Endodermal cell (in vitro differentiated cells): ENCODE measurements around the gene RGS9. TPM values are rescaled to one million over a fixed set of nuclear protein-coding genes. Genes with fewer than 3 reads are reported as not detected.

ENCODE experiments used
- DNase-seq: peaks from one replicate; pipeline ENCODE4 v3.0.0-alpha.2; 2017
- H3K27ac ChIP-seq: 2 replicates; pipeline ENCODE4 v1.5.1; 2013; ENCODE audit warnings: mild to moderate bottlenecking, low read depth, low read length, moderate library complexity
- H3K27me3 ChIP-seq: 2 replicates; pipeline ENCODE4 v1.6.1; 2013; ENCODE audit warnings: mild to moderate bottlenecking, low read length, moderate library complexity; ENCODE audit not compliant: insufficient read depth, control insufficient read depth, poor library complexity, severe bottlenecking
- H3K36me3 ChIP-seq: 2 replicates; pipeline ENCODE4 v1.7.0; 2013; ENCODE audit warnings: mild to moderate bottlenecking, low read length, moderate library complexity; ENCODE audit not compliant: control insufficient read depth, insufficient read depth
- H3K4me1 ChIP-seq: one replicate; pipeline ENCODE4 v1.7.0; 2013; ENCODE audit warnings: low read length; ENCODE audit not compliant: control insufficient read depth, insufficient read depth
- H3K4me3 ChIP-seq: 2 replicates; pipeline ENCODE4 v1.5.1; 2013; ENCODE audit warnings: mild to moderate bottlenecking, low read length, moderate library complexity
- H3K9ac ChIP-seq: 2 replicates; pipeline ENCODE4 v1.6.1; 2013; ENCODE audit warnings: mild to moderate bottlenecking, low read length, moderate library complexity; ENCODE audit not compliant: poor library complexity, severe bottlenecking; ENCODE audit errors: extremely low read depth
- H3K9me3 ChIP-seq: 2 replicates; pipeline ENCODE4 v1.6.1; 2013; ENCODE audit warnings: mild to moderate bottlenecking, low read length, moderate library complexity; ENCODE audit not compliant: control insufficient read depth
- H3K27ac Mint-ChIP-seq: 2 replicates; pipeline ENCODE4 v1.8.0; 2020; ENCODE audit warnings: mixed read lengths
- H3K27me3 Mint-ChIP-seq: 2 replicates; pipeline ENCODE4 v1.8.0; 2021; ENCODE audit warnings: mild to moderate bottlenecking, mixed read lengths; ENCODE audit not compliant: insufficient read depth
- H3K36me3 Mint-ChIP-seq: 2 replicates; pipeline ENCODE4 v1.8.0; 2020; ENCODE audit warnings: low read depth, mixed read lengths
- H3K4me1 Mint-ChIP-seq: 2 replicates; pipeline ENCODE4 v1.8.0; 2020; ENCODE audit warnings: mixed read lengths
- H3K4me3 Mint-ChIP-seq: 2 replicates; pipeline ENCODE4 v1.8.0; 2020; ENCODE audit warnings: mild to moderate bottlenecking, moderate library complexity, mixed read lengths
- H3K9me3 Mint-ChIP-seq: 2 replicates; pipeline ENCODE4 v1.8.0; 2020; ENCODE audit warnings: mild to moderate bottlenecking, mixed read lengths
- CTCF ChIP-seq: fragments of 200-600 bp; sonication (generic); conservative IDR thresholded peaks from 2 replicates; pipeline ENCODE4 v1.5.0; 2021; ENCODE audit warnings: antibody characterized with exemption, mild to moderate bottlenecking
- WGBS, 2 experiments: methylation state at CpG; one replicate each; pipeline versions ENCODE4 v1.1.5 to v1.1.7; 2013; ENCODE audit warnings: missing lambda C conversion rate in 2 of 2, mixed read lengths in 1 of 2; ENCODE audit not compliant: insufficient coverage in 1 of 2, insufficient read length in 1 of 2; 5-methylcytosine and 5-hydroxymethylcytosine counted together
- total RNA-seq, 2 donors: library from RNA; stranded (reverse); fragmentation: NEBNext Ultra II Directional in 1 of 2; extraction: Animal tissue kit (Norgen Biotek cat#: 25700) in 1 of 2; gene quantifications; 2 replicates in 1 of 2; 3 replicates in 1 of 2; pipeline ENCODE4 v1.2.1, GENCODE V29; 2021

RGS9 gene
- total RNA-seq, 2 donors from 2014 or later, result 11.1 to 14.7 TPM

DNA sequence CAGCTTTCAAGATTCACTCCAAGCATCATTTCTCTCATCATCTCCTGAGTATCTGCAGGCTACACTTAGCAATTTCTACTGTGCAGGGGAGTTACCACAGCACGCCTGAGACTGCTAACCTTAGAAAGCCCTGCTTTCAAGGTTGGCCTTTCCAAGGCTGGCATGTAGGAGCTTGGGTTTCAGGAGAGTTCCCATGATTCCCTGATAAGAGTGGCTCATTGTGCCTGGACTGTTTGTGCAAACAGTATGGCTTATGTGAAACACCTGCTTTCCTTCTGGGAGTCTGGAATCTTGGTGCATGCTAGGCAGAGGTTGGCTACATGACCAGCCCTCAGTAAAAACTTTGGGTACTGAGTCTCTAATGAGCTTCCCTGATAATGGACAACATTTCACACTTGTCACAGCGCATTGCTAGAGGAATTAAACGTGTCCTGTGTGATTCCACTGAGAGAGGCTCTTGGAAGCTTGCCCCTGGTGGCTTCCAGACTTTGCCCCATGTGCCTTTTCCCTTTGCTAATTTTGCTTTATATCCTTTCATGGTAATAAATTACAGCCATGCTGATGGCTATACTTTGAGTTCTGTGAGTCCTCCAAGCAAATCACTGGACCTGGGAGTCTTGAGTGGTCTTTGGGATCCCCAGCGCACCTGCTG is 19.7 kb upstream of the RGS9 start:
- H3K4me1 ChIP-seq, result no peaks in the 10 kb centered on the region
- Mint-ChIP-seq H3K27ac (no peak overlapping the region), H3K4me1 (no peaks in the 10 kb centered on the region), H3K36me3 (no peaks in the 10 kb centered on the region), H3K27me3 (peaks cover 8% of the 10 kb centered on the region), H3K9me3 (no peaks in the 10 kb centered on the region), H3K4me3 (no peak overlapping the region)
- DNase-seq, result no peak
- no peaks in the 10 kb centered on the region for H3K9me3 ChIP-seq
- 87 to 100% methylated on average over 4 of the region's 4 CpGs for WGBS, 2 experiments
- no peak overlapping the region for H3K27ac ChIP-seq
- no peak overlapping the region for H3K4me3 ChIP-seq
- no peaks in the 10 kb centered on the region for H3K36me3 ChIP-seq
- no peaks in the 10 kb centered on the region for H3K27me3 ChIP-seq
- TF ChIP-seq CTCF, result no peak
- no peak overlapping the region for H3K9ac ChIP-seq

- no peaks in the 10 kb centered on the region for H3K36me3 ChIP-seq
- no peak overlapping the region for H3K4me3 ChIP-seq
- H3K27me3 ChIP-seq, result no peaks in the 10 kb centered on the region
- H3K27ac ChIP-seq, result no peak overlapping the region
- no peak overlapping the region for H3K9ac ChIP-seq
- H3K4me1 Mint-ChIP-seq, result peaks cover 4% of the 10 kb centered on the region
- no peak for TF ChIP-seq CTCF
- no peak overlapping the region for H3K4me3 Mint-ChIP-seq
- H3K36me3 Mint-ChIP-seq, result no peaks in the 10 kb centered on the region
- H3K9me3 Mint-ChIP-seq, result no peaks in the 10 kb centered on the region
- WGBS, 2 experiments, result 76 to 80% methylated on average over 6 of the region's 6 CpGs
- H3K27ac Mint-ChIP-seq, result no peak overlapping the region
- H3K4me1 ChIP-seq, result no peaks in the 10 kb centered on the region
- H3K27me3 Mint-ChIP-seq, result peaks cover 8% of the 10 kb centered on the region
- no peaks in the 10 kb centered on the region for H3K9me3 ChIP-seq
- DNase-seq, result no peak
Observed at GRCh38 chr17:65121368-65121767, 15.8 kb upstream of the RGS9 start.

DNA sequence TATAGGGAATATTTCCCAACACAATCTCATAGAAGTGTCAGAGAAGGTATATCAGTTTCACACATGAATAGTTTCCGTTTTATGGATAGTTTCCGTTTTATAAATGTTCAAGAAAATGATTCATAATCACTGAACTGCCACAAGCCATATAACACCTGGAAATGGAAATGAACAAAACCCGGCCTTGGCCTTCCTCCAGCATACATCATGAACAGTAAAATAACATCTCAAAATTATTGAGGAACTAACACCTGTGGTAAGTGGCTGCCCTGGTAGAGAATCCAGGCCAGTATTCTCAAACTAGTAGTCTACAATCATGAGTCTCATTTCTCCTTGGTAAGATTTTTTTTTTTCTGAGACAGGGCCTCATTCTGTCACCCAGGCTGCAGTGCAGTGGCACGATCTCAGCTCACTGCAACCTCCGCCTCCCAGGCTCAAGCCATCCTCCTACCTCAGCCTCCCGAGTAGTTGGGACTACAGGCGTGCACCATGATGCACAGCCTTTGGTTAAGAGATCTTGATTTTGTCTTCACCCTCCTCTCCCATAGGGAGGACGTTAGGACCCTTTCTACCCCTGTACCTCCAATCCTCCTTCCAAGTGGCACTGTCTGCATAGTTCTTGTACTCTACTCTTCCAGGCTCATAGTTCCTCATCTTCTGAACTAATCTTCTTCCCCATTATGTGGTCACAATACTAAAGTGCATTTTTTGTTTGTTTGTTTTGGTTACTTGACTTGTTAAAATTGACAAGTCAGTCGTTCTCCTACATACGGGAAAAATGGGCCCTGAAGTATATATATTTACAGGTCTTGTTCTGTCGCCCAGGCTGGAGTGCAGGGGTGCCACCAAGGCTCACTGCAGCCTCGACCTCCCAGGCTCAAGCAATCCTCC is 15.0 kb upstream of the RGS9 start:
- H3K9me3 ChIP-seq, result no peaks in the 10 kb centered on the region
- Mint-ChIP-seq H3K4me3 (peak overlapping the region; percentile 75), H3K4me1 (peaks cover 4% of the 10 kb centered on the region), H3K27me3 (peaks cover 8% of the 10 kb centered on the region), H3K9me3 (no peaks in the 10 kb centered on the region), H3K27ac (peak overlapping the region; percentile 90), H3K36me3 (no peaks in the 10 kb centered on the region)
- peak overlapping the region; percentile 67 for H3K4me3 ChIP-seq
- no peaks in the 10 kb centered on the region for H3K27me3 ChIP-seq
- no peak for TF ChIP-seq CTCF
- no peak overlapping the region for H3K9ac ChIP-seq
- H3K36me3 ChIP-seq, result no peaks in the 10 kb centered on the region
- no peak overlapping the region for H3K27ac ChIP-seq
- no peaks in the 10 kb centered on the region for H3K4me1 ChIP-seq
- no peak for DNase-seq
- WGBS, 2 experiments, result 92 to 98% methylated on average over 8 to 12 of the region's 12 CpGs
